Liver (tissue), 9 donors: ENCODE measurements around the gene SDE2. TPM values are rescaled to one million over a fixed set of nuclear protein-coding genes. Genes with fewer than 3 reads are reported as not detected.
"Not testable (repeated sequence)": the region's sequence is repeated elsewhere in the genome, so short reads cannot be mapped to it uniquely, and the experiment has no call there.

ENCODE experiments used
- DNase-seq: peaks from one replicate; pipeline ENCODE4 v3.0.0-alpha.2; 2017; ENCODE audit warnings: low spot score
- H3K27ac ChIP-seq, 2 donors: one replicate each; pipeline ENCODE4 v1.7.0; 2013; ENCODE audit warnings: inconsistent platforms in 2 of 2, low read length in 2 of 2, control low read depth in 1 of 2, low read depth in 1 of 2, mild to moderate bottlenecking in 1 of 2
- H3K27me3 ChIP-seq, 4 donors: one replicate each; pipeline versions ENCODE4 v1.6.1 to v1.7.0; 2013; ENCODE audit warnings: low read length in 3 of 4, inconsistent platforms in 1 of 4, mild to moderate bottlenecking in 1 of 4, moderate library complexity in 1 of 4; ENCODE audit not compliant: control insufficient read depth in 4 of 4, insufficient read depth in 4 of 4
- H3K36me3 ChIP-seq, 4 donors: one replicate each; pipeline versions ENCODE4 v1.6.1 to v1.7.0; 2013; ENCODE audit warnings: low read length in 3 of 4, mild to moderate bottlenecking in 3 of 4, low read depth in 1 of 4, moderate library complexity in 1 of 4; ENCODE audit not compliant: control insufficient read depth in 4 of 4, insufficient read depth in 3 of 4
- H3K4me1 ChIP-seq, 4 donors: one replicate each; pipeline versions ENCODE4 v1.6.1 to v1.7.0; 2013; ENCODE audit warnings: low read length in 3 of 4, mild to moderate bottlenecking in 3 of 4, moderate library complexity in 1 of 4; ENCODE audit not compliant: control insufficient read depth in 4 of 4, insufficient read depth in 4 of 4
- H3K4me3 ChIP-seq, 3 donors: one replicate each; pipeline versions ENCODE4 v1.6.1 to v1.7.0; 2013; ENCODE audit warnings: low read length in 3 of 3, control low read depth in 1 of 3, low read depth in 1 of 3, mild to moderate bottlenecking in 1 of 3
- H3K9ac ChIP-seq, 2 donors: one replicate each; pipeline ENCODE4 v1.7.0; 2013; ENCODE audit warnings: low read length in 2 of 2, mild to moderate bottlenecking in 2 of 2, moderate library complexity in 2 of 2, control low read depth in 1 of 2, low read depth in 1 of 2
- H3K9me3 ChIP-seq, 4 donors: one replicate each; pipeline versions ENCODE4 v1.6.1 to v1.7.0; 2013; ENCODE audit warnings: low read length in 3 of 4; ENCODE audit not compliant: control insufficient read depth in 4 of 4
- ATF3 ChIP-seq: IDR thresholded peaks from 2 replicates; pipeline ENCODE4 v1.6.1; 2016; ENCODE audit warnings: antibody characterized with exemption
- CTCF ChIP-seq: fragments of 150-350 bp; IDR thresholded peaks from 2 replicates; pipeline ENCODE4 v1.5.1; 2017; ENCODE audit warnings: improper control_type of control experiment, low read depth, low read length; ENCODE audit not compliant: missing input control
- EGR1 ChIP-seq, 2 donors: IDR thresholded peaks; 2 replicates each; pipeline ENCODE4 v1.6.1; 2016 to 2018; ENCODE audit warnings: antibody characterized with exemption in 2 of 2, low read depth in 2 of 2
- FOXA1 ChIP-seq: IDR thresholded peaks from 2 replicates; pipeline ENCODE4 v1.6.1; 2016; ENCODE audit warnings: antibody characterized with exemption
- FOXA2 ChIP-seq: IDR thresholded peaks from 2 replicates; pipeline ENCODE4 v1.6.1; 2016; ENCODE audit warnings: antibody characterized with exemption
- GABPA ChIP-seq, 2 donors: IDR thresholded peaks in 1 of 2; conservative IDR thresholded peaks in 1 of 2; 2 replicates each; pipeline ENCODE4 v1.6.1; 2016; ENCODE audit warnings: antibody characterized with exemption in 2 of 2, mild to moderate bottlenecking in 1 of 2, moderate library complexity in 1 of 2
- HNF4A ChIP-seq, 2 donors: conservative IDR thresholded peaks; 2 replicates each; pipeline ENCODE4 v1.6.1; 2016; ENCODE audit warnings: antibody characterized with exemption in 2 of 2, mild to moderate bottlenecking in 2 of 2
- NR2F2 ChIP-seq: IDR thresholded peaks from 2 replicates; pipeline ENCODE4 v1.6.1; 2016; ENCODE audit warnings: antibody characterized with exemption
- RAD21 ChIP-seq, 2 donors: IDR thresholded peaks; 2 replicates each; pipeline ENCODE4 v1.6.1; 2016; ENCODE audit warnings: antibody characterized with exemption in 2 of 2, mild to moderate bottlenecking in 2 of 2
- REST ChIP-seq: IDR thresholded peaks from 2 replicates; pipeline ENCODE4 v1.6.1; 2016; ENCODE audit warnings: antibody characterized with exemption, mild to moderate bottlenecking
- TAF1 ChIP-seq: conservative IDR thresholded peaks from 2 replicates; pipeline ENCODE4 v1.6.1; 2016; ENCODE audit warnings: antibody characterized with exemption, mild to moderate bottlenecking
- WGBS: extraction: QIAGEN DNeasy Blood & Tissue Kit; methylation state at CpG from one replicate; pipeline ENCODE4 v1.1.7; 2013; 5-methylcytosine and 5-hydroxymethylcytosine counted together
- polyA plus RNA-seq, 2 donors: library from polyadenylated mRNA; stranded (reverse) in 1 of 2; unstranded in 1 of 2; fragments of 200-250 nt in 1 of 2; fragments of >200 nt in 1 of 2; fragmentation: Nextera tagmentation in 1 of 2; extraction: Ambion mirVana in 1 of 2; gene quantifications; one replicate each; pipeline versions ENCODE4 v1.2.1 to v1.2.3, GENCODE V29; 2013 to 2015
- total RNA-seq, 2 donors: library from RNA; depleted of rRNA; stranded (reverse); fragments of >200 nt; gene quantifications; one replicate each; pipeline ENCODE4 v1.2.3, GENCODE V29; 2014
- donor health status: healthy.
- donor health status: healthy.
- donor health status: healthy.
- donor health status: healthy.
- donor health status: healthy.

SDE2 gene
- total and polyA plus RNA-seq, 4 donors, result 4.7 to 53.7 (median 11.0) TPM

GRCh38 chr1:226007126-226007892 is 8.2 kb upstream of the SDE2 start:
- WGBS, result 94% methylated on average over 12 of the region's 12 CpGs
- H3K27me3 ChIP-seq, H3K27ac ChIP-seq, H3K4me3 ChIP-seq, H3K36me3 ChIP-seq, H3K9me3 ChIP-seq, H3K9ac ChIP-seq, H3K4me1 ChIP-seq, DNase-seq: not testable (repeated sequence)

GRCh38 chr1:226006686-226007085 is 7.5 kb upstream of the SDE2 start:
- Histone ChIP-seq H3K4me3 (no peak overlapping the region), H3K4me1 (no peaks in the 10 kb centered on the region), H3K9me3 (no peaks in the 10 kb centered on the region), H3K9ac (no peak overlapping the region), H3K27me3 (no peaks in the 10 kb centered on the region), H3K27ac (no peak overlapping the region), H3K36me3 (no peaks in the 10 kb centered on the region)
- DNase-seq, result no peak
- TF ChIP-seq REST (no peak), CTCF (no peak), GABPA (IDR thresholded peaks at IDR 0.05 in 1 of 2, conservative IDR thresholded peaks at IDR 0.05 in 1 of 2) (no peak), FOXA2 (no peak), RAD21 (IDR thresholded peaks at IDR 0.05) (no peak), TAF1 (no peak), HNF4A (conservative IDR thresholded peaks at IDR 0.05) (no peak), FOXA1 (no peak), ATF3 (no peak), NR2F2 (no peak)

- Histone ChIP-seq H3K27me3 (no peaks in the 10 kb centered on the region), H3K4me3 (no peak overlapping the region), H3K9me3 (no peaks in the 10 kb centered on the region), H3K27ac (no peak overlapping the region), H3K4me1 (no peaks in the 10 kb centered on the region), H3K9ac (no peak overlapping the region), H3K36me3 (no peaks in the 10 kb centered on the region)
- no peak for DNase-seq
- TF ChIP-seq EGR1 (IDR thresholded peaks at IDR 0.05; ENCODE audit: low read depth in 2 of 2), result no peak
- 90% methylated on average over 4 of the region's 4 CpGs for WGBS
Measured at GRCh38 chr1:226004396-226004795, 5.3 kb upstream of the SDE2 start.
